GM10248 (cell line): ENCODE results near the gene SLC16A3.
"Not testable (repeated sequence)": the region's sequence is repeated elsewhere in the genome, so short reads cannot be mapped to it uniquely, and the experiment has no call there.

Experiments
- CTCF ChIA-PET: fragments of 300-600 bp; sonication (Branson Sonifier 250); formaldehyde crosslinking; extraction: SDS; loops from one replicate; lab custom pipeline; 2021; ENCODE audit warnings: antibody characterized with exemption; lab: Yijun Ruan, JAX
- POLR2A ChIA-PET: fragments of 350-650 bp; sonication (Branson Sonifier 250); formaldehyde crosslinking; extraction: SDS; loops from one replicate; lab custom pipeline; 2020; ENCODE audit warnings: antibody characterized with exemption; lab: Yijun Ruan, JAX
- DNase-seq: peaks from one replicate; pipeline ENCODE4 v3.0.0; 2012; ENCODE audit errors: extremely low spot score
- CTCF ChIP-seq: IDR thresholded peaks from 2 replicates; pipeline ENCODE4 v1.5.1; 2012; ENCODE audit warnings: mild to moderate bottlenecking, low read depth; ENCODE audit errors: extremely low read depth, missing control alignments, control extremely low read depth

Gene SLC16A3

GRCh38 chr17:82258555-82258954 lies 29.7 kb downstream of the SLC16A3 start:
- ChIA-PET CTCF (interaction anchor here (1.6 to 1.7 kb wide), 2 partner anchors 16 to 22 kb away, joined by 3 to 6 read pairs; no protein-coding TSS in a partner anchor), POLR2A (no interaction called here)
- no peak for DNase-seq
- TF ChIP-seq CTCF, result no peak

DNA sequence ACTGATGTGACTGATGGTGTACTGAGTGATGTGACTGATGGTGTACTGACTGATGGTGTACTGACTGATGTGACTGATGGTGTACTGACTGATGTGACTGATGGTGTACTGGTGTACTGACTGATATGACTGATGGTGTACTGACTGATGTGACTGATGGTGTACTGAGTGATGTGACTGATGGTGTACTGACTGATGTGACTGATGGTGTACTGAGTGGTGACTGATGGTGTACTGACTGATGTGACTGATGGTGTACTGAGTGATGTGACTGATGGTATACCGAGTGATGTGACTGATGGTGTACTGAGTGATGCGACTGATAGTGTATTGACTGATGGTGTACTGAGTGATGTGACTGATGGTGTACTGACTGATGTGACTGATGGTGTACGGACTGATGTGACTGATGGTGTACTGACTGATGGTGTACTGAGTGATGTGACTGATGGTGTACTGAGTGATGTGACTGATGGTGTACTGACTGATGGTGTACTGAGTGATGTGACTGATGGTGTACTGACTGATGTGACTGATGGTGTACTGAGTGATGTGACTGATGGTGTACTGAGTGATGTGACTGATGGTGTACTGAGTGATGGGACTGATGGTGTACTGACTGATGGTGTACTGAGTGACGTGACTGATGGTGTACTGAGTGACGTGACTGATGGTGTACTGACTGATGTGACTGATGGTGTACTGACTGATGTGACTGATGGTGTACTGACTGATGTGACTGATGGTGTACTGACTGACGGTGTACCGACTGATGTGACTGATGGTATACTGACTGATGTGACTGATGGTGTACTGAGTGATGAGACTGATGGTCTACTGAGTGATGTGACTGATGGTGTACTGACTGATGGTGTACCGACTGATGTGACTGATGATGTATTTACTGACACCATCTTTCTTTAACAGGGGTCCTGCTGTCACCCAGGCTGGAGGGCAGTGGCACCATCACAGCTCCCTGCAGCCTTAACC lies 31.4 kb downstream of the SLC16A3 start:
- POLR2A ChIA-PET, DNase-seq, CTCF ChIA-PET: not testable (repeated sequence)

DNA sequence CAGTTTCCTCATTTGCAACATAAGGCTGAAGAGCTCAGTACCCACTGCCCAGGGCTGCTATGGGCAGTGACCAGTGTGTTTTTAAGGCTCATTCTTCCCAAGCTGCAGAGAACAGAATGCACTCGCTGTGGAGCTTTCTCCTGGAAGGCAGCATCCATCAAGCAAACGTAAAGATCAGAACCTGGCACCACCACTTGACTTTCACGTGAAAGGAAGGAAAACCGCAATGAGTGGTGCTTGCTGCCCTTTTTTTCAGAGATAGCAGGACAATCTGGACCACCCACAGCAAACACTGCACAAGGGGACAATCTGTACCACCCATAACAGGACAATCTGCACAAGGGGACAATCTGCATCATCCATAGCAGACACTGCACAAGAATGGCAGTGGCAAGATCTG lies 33.5 kb downstream of the SLC16A3 start:
- no peak for TF ChIP-seq CTCF
- DNase-seq, result no peak
- POLR2A ChIA-PET, result interaction anchor here (1.0 to 1.2 kb wide), 2 partner anchors 11 to 34 kb away, joined by 3 read pairs; partner anchors contain the start of genes CSNK1D and SLC16A3
- CTCF ChIA-PET, result interaction anchor here (1.0 kb wide), 3 partner anchors 19 to 27 kb away, joined by 3 read pairs; no protein-coding TSS in a partner anchor

DNA sequence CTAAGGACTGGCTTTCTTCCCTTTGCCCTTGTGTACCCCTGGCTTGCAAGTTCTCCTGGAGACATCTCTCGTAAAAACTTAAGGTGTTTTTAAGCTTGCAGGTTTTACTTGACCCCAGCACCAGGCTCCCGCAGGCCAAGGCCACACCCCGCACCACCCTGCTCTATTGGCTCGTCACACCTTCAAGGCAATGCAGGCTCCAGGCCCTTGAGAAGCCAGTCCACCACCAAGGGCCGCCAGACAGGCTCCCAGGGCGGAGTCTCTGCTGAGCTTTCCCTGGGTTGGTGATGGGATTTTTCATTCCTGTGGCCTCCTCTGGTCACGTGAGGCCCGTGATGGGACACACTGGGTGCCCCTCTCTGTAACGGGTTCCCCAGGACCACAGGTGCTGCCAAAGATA lies 34.8 kb downstream of the SLC16A3 start:
- POLR2A ChIA-PET, result no interaction called here
- no peak for DNase-seq
- CTCF ChIA-PET, result no interaction called here
- TF ChIP-seq CTCF, result no peak

- CTCF ChIA-PET, result no interaction called here
- DNase-seq, result no peak
- POLR2A ChIA-PET, result no interaction called here
- no peak for TF ChIP-seq CTCF
These were observed 37.3 kb downstream of the SLC16A3 start for GRCh38 chr17:82266142-82266541.

GRCh38 chr17:82267575-82268379 lies 38.9 kb downstream of the SLC16A3 start:
- no peak for TF ChIP-seq CTCF
- DNase-seq, result no peak
- ChIA-PET POLR2A (no interaction called here), CTCF (interaction anchor here (1.1 kb wide), 1 partner anchor 26 kb away, joined by 3 read pairs; no protein-coding TSS in a partner anchor)
